Omental fat pad (tissue), 4 donors: Measurements from ENCODE around the gene PSMB7. TPM values are rescaled to one million over a fixed set of nuclear protein-coding genes. Genes with fewer than 3 reads are reported as not detected.

Source experiments
- ATAC-seq: fragments of 150-250 bp; one replicate; pipeline ENCODE4 v1.9.1; 2016; ENCODE audit warnings: mild to moderate bottlenecking, moderate library complexity; ENCODE audit not compliant: low FRiP score
- DNase-seq: peaks from one replicate; pipeline ENCODE4 v3.0.0-alpha.2; 2019; ENCODE audit warnings: low spot score
- CTCF ChIP-seq, 3 donors: fragments of 450-650 bp; IDR thresholded peaks; one replicate each; pipeline ENCODE4 v1.5.1; 2016 to 2017; ENCODE audit warnings: antibody characterized with exemption in 3 of 3, mild to moderate bottlenecking in 3 of 3, moderate library complexity in 2 of 3
- total RNA-seq, 4 donors: library from RNA; depleted of rRNA; stranded (reverse); fragments of >200 nt; gene quantifications; one replicate each; pipeline ENCODE4 v1.1.0, GENCODE V29; 2016

The PSMB7 gene
- total RNA-seq, 4 donors from 2014 or later, result 172 to 200 (median 187) TPM

- DNase-seq (no peak), ATAC-seq (no peak)
- no peak for TF ChIP-seq CTCF (IDR thresholded peaks at IDR 0.05)
Observed at GRCh38 chr9:124438091-124438490, 22.8 kb upstream of the PSMB7 start.

GRCh38 chr9:124437086-124437485 is 21.8 kb upstream of the PSMB7 start:
- DNase-seq, result no peak
- no peak for ATAC-seq
- no peak for TF ChIP-seq CTCF (IDR thresholded peaks at IDR 0.05)

- no peak for ATAC-seq
- no peak for DNase-seq
- no peak for TF ChIP-seq CTCF (IDR thresholded peaks at IDR 0.05)
Observed at GRCh38 chr9:124436320-124436719, 21.1 kb upstream of the PSMB7 start.

GRCh38 chr9:124429530-124429867 is 14.3 kb upstream of the PSMB7 start:
- DNase-seq (no peak), ATAC-seq (no peak)
- no peak for TF ChIP-seq CTCF (IDR thresholded peaks at IDR 0.05)

GRCh38 chr9:124428751-124429529 is 13.7 kb upstream of the PSMB7 start:
- no peak for ATAC-seq
- DNase-seq, result no peak

GRCh38 chr9:124427281-124427680 is 12.0 kb upstream of the PSMB7 start:
- ATAC-seq (no peak), DNase-seq (no peak)

More at GRCh38 chr9:124428751-124429529, 13.7 kb upstream of the PSMB7 start:
- TF ChIP-seq CTCF (IDR thresholded peaks at IDR 0.05), result no peak

More at GRCh38 chr9:124427281-124427680, 12.0 kb upstream of the PSMB7 start:
- no peak for TF ChIP-seq CTCF (IDR thresholded peaks at IDR 0.05)
